ENCODE measurements around the gene LPCAT3.

Gene LPCAT3

GRCh38 chr12:6946033-6946919, 72.0 kb downstream of the LPCAT3 start:
- TF ChIP-seq POLR2AphosphoS5 (IDR thresholded peaks at IDR 0.05; ENCODE audit: low read depth): peak; percentile 31; the same call in 1 of the 2 replicates
- TF ChIP-seq GABPA (IDR thresholded peaks at IDR 0.05; ENCODE audit: low read depth): no peak
- TF ChIP-seq, protein P1, sequence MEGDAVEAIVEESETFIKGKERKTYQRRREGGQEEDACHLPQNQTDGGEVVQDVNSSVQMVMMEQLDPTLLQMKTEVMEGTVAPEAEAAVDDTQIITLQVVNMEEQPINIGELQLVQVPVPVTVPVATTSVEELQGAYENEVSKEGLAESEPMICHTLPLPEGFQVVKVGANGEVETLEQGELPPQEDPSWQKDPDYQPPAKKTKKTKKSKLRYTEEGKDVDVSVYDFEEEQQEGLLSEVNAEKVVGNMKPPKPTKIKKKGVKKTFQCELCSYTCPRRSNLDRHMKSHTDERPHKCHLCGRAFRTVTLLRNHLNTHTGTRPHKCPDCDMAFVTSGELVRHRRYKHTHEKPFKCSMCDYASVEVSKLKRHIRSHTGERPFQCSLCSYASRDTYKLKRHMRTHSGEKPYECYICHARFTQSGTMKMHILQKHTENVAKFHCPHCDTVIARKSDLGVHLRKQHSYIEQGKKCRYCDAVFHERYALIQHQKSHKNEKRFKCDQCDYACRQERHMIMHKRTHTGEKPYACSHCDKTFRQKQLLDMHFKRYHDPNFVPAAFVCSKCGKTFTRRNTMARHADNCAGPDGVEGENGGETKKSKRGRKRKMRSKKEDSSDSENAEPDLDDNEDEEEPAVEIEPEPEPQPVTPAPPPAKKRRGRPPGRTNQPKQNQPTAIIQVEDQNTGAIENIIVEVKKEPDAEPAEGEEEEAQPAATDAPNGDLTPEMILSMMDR (IDR thresholded peaks at IDR 0.05; ENCODE audit: insufficient read depth, low read length): no peak
- TF ChIP-seq, protein P2, sequence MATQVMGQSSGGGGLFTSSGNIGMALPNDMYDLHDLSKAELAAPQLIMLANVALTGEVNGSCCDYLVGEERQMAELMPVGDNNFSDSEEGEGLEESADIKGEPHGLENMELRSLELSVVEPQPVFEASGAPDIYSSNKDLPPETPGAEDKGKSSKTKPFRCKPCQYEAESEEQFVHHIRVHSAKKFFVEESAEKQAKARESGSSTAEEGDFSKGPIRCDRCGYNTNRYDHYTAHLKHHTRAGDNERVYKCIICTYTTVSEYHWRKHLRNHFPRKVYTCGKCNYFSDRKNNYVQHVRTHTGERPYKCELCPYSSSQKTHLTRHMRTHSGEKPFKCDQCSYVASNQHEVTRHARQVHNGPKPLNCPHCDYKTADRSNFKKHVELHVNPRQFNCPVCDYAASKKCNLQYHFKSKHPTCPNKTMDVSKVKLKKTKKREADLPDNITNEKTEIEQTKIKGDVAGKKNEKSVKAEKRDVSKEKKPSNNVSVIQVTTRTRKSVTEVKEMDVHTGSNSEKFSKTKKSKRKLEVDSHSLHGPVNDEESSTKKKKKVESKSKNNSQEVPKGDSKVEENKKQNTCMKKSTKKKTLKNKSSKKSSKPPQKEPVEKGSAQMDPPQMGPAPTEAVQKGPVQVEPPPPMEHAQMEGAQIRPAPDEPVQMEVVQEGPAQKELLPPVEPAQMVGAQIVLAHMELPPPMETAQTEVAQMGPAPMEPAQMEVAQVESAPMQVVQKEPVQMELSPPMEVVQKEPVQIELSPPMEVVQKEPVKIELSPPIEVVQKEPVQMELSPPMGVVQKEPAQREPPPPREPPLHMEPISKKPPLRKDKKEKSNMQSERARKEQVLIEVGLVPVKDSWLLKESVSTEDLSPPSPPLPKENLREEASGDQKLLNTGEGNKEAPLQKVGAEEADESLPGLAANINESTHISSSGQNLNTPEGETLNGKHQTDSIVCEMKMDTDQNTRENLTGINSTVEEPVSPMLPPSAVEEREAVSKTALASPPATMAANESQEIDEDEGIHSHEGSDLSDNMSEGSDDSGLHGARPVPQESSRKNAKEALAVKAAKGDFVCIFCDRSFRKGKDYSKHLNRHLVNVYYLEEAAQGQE (IDR thresholded peaks at IDR 0.05; ENCODE audit: insufficient replicate concordance, low read depth): no peak
- peak; percentile 76 for TF ChIP-seq SPI1 (IDR thresholded peaks at IDR 0.05; ENCODE audit: borderline replicate concordance, low read depth)
- Histone ChIP-seq H3K27ac (replicated peaks) (peak overlapping the region; percentile 64), H3K27me3 (ENCODE audit: insufficient read depth, poor library complexity, severe bottlenecking) (no peaks in the 10 kb centered on the region), H3K4me3 (replicated peaks; ENCODE audit: insufficient read depth, low read length) (peak overlapping the region; percentile 32)
- peak; percentile 86 to 90 for DNase-seq (ENCODE audit: low read depth in 1 of 2, low spot score in 1 of 2)

- H3K27ac ChIP-seq (replicated peaks): peak overlapping the region; percentile 64
- H3K27me3 ChIP-seq (ENCODE audit: insufficient read depth, poor library complexity, severe bottlenecking): no peaks in the 10 kb centered on the region
- no peak for TF ChIP-seq SPI1 (IDR thresholded peaks at IDR 0.05; ENCODE audit: borderline replicate concordance, low read depth)
- TF ChIP-seq, protein P1 (IDR thresholded peaks at IDR 0.05; ENCODE audit: insufficient read depth, low read length): no peak
- TF ChIP-seq, protein P2 (IDR thresholded peaks at IDR 0.05; ENCODE audit: insufficient replicate concordance, low read depth): no peak
- no peak for TF ChIP-seq POLR2AphosphoS5 (IDR thresholded peaks at IDR 0.05; ENCODE audit: low read depth)
- TF ChIP-seq GABPA (IDR thresholded peaks at IDR 0.05; ENCODE audit: low read depth): no peak
- DNase-seq (ENCODE audit: low read depth in 1 of 2, low spot score in 1 of 2): no peak
- no peak overlapping the region for H3K4me3 ChIP-seq (replicated peaks; ENCODE audit: insufficient read depth, low read length)
Observed at GRCh38 chr12:6945613-6946012, 72.7 kb downstream of the LPCAT3 start.

GRCh38 chr12:6944381-6945186, 73.7 kb downstream of the LPCAT3 start:
- H3K27ac ChIP-seq (replicated peaks): peak overlapping the region; percentile 98
- peak overlapping the region; percentile 54 for H3K4me3 ChIP-seq (replicated peaks; ENCODE audit: insufficient read depth, low read length)
- peak; percentile 81 to 93 for DNase-seq (ENCODE audit: low read depth in 1 of 2, low spot score in 1 of 2)
- TF ChIP-seq, protein P1 (IDR thresholded peaks at IDR 0.05; ENCODE audit: insufficient read depth, low read length): peak; percentile 93
- TF ChIP-seq POLR2AphosphoS5 (IDR thresholded peaks at IDR 0.05; ENCODE audit: low read depth): no peak
- TF ChIP-seq GABPA (IDR thresholded peaks at IDR 0.05; ENCODE audit: low read depth): 0 out of 2 replicates have a peak, but pooled peaks have one; percentile 11
- no peak for TF ChIP-seq SPI1 (IDR thresholded peaks at IDR 0.05; ENCODE audit: borderline replicate concordance, low read depth)
- H3K27me3 ChIP-seq (ENCODE audit: insufficient read depth, poor library complexity, severe bottlenecking): no peaks in the 10 kb centered on the region

All from HL-60 (cell line).